Bone marrow (tissue), 2 donors: ENCODE measurements around the gene TRERF1.
A peak's percentile ranks its signal among the peaks of the same experiment; 100 is the strongest.

Source experiments
- DNase-seq, 2 donors: peaks; one replicate each; lab custom pipeline; 2025; lab: John Stamatoyannopoulos, UW

The TRERF1 gene

DNA sequence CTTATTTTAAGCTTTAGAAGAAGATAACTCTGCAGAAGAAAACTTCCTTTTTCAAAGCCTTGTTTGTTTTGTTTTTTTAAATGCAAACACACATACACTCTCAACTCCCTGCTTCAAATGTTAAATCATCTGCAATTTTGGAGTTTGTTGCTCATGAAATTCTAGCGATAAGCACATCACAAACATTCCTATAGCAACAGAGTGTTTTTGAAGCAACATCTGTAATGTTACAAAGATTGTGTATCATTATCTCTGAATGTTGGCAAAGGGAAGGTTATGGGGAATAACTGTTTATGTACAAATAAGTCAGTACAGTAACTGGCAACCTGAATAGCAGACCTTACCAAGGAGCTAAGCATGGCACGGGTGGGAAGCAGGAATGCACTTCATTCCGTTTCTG lies 149.3 kb downstream of the TRERF1 start:
- no peak for DNase-seq

- DNase-seq, result no peak
Observed at GRCh38 chr6:42301986-42302385, 149.7 kb downstream of the TRERF1 start.

DNA sequence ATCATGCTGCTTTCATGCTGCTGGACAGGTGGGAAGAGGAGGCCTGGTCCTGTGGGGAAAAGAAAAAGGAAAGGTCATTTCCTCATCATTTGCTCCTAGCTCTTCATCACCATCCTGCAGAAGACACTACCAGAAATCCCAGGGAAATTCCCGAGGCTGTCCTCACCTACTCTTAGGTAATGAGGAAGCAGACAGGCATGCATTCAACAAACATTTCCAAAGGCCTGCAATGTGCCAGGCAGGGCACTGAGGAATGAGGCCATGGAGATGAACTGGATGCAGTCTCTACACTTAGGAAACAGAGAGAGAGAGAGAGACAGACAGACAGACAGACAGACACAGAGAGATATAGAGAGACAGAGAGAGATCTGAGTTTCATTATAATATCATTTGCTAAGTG lies 151.0 kb downstream of the TRERF1 start:
- no peak for DNase-seq

DNA sequence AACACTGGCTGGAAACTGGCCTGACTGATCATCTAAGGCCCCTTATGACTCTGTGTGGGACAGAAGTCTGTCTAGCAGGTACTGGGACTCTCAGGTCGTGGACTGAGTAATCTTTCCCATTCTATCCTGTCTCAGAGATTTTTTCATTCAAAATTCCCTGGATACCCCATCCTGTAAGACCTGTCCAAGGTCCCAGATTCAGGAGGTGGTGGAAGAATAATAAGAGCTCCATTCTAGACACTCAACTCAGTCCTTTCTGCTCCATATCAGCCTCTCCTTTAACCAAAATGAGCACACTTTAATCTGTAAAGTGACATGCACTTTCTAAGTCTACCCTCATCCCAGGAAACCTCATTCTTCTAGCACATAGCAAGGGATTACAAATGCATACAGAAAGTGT lies 151.5 kb downstream of the TRERF1 start:
- DNase-seq, result no peak

GRCh38 chr6:42297661-42298060 lies 154.1 kb downstream of the TRERF1 start:
- no peak for DNase-seq

- no peak for DNase-seq
Observed at GRCh38 chr6:42296614-42297013, 155.1 kb downstream of the TRERF1 start.

- no peak for DNase-seq
Observed at GRCh38 chr6:42295677-42296076, 156.0 kb downstream of the TRERF1 start.

DNA sequence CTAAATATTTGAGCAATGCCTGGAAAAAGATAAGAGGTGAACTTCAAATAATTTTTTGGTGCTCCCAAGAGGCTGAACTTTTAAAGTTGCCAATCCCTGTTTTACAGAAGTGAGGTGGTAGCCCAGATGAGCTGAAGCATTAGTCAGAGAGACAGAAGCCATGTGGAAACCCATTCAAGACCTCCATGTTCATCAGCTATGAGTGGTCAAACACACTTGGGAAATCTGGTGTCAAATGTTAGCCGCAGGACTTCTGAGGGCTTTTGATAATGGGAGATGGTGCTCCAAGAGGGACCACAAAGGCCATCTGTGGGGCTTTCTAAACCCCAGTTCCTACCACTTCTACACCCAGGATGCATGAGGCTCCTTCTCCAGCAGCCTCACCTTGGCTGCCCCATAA lies 156.5 kb downstream of the TRERF1 start:
- DNase-seq, result no peak

DNA sequence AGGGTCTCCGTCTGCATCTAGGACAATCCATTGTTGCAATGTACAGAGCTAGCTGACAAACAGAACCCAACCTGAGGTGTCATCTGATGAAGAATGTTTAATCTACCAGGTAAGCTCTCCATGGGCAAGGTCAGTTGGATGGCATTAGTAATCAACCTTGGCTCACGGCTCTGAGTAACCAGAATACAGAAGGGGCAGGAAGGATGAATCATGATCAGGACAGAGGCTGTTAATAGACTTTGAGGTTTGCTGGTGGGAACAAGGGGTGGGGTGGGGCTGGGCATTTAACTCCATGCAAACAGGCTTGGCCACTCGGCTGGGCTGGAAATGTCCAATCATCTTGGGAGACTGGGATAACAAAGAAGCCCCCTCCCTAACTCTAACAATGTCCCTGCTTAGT lies 157.0 kb downstream of the TRERF1 start:
- DNase-seq, result peak in 1 of 2 donors; percentile 44

DNA sequence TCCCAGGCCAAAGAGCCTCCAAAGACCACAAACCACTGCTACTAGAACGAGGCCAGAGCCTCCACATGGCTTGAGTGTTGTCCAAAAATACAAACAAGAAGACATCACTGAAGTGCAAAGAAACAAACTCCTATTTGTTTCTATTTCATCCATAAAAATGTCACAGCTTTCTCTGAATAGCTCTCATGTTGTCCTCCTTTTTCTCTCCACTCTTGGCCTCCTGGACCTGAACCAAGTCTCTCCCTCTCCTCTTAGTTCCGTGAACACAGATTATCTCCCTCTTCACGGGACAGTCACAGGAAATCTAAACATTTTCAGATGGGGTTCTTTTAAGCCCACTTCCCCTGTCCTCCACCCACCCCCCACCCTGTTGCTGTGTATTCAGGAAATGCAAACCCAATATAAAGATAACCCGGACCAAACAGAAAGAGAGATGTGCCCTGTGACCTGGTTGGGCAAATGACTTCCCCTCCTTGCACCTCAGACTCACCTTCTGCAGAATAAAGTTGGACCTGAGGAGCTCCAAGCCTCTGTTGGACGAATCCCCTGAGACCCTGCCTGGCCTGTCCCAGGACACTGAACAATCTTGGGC lies 158.2 kb downstream of the TRERF1 start:
- DNase-seq, result no peak

GRCh38 chr6:42292004-42292740 lies 159.6 kb downstream of the TRERF1 start:
- no peak for DNase-seq

GRCh38 chr6:42287756-42288155 lies 164.0 kb downstream of the TRERF1 start:
- DNase-seq, result no peak

DNA sequence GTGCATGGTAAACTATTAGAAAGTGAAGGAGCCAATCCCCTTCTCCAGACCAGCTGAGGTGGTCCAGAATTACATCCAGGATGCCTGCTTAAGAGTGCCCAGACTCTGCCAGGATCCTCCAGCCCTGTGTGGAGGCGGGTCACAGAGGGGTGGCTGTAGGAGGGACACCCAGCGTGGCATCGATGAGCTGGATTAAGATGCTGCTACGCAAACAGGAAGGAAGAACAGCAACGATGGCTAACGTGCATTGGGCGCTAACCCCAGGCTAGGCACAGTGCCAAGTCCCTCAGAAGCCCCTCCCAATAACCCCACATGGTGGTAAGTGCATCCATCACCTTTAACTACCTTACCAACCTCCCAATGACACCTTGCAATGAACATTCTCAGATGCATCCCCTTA lies 170.2 kb downstream of the TRERF1 start:
- DNase-seq, result no peak

- DNase-seq, result no peak
Observed at GRCh38 chr6:42280966-42281533, 170.7 kb downstream of the TRERF1 start.

DNA sequence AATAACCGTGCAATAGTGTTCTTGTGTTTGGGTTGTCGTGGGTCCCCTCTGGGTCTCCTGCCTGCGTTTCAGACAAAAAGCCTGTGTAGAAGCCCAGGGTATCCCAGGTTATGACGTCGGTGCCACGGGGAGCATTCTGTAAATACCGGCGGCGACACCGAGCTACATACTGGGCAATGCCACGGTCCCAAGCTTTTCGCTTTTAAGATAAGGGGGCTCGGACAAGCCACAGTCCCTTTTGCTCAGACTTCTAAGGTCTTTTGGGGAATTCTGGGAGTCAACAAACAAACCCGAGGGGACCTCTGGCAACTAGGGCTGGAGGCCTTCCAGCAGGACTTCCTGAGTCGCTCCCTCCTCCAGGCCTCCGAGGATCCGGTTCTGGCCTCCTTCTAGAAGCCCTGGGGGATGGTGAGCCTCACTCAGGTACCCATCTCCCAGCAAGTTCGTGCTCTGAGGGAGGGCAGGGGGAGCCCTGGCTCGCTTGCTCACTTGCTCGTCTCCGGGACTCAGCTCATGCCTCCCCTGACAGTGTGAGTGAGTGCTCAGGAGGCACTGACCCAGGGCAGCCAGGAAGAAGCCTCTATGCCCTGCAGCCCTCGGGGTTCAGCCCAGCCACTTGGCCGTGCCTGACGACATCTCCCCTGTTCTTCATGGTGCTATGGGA lies 171.6 kb downstream of the TRERF1 start:
- DNase-seq, result no peak

GRCh38 chr6:42279144-42279781 lies 172.5 kb downstream of the TRERF1 start:
- DNase-seq, result no peak

GRCh38 chr6:42278131-42278853 lies 173.4 kb downstream of the TRERF1 start:
- no peak for DNase-seq

DNA sequence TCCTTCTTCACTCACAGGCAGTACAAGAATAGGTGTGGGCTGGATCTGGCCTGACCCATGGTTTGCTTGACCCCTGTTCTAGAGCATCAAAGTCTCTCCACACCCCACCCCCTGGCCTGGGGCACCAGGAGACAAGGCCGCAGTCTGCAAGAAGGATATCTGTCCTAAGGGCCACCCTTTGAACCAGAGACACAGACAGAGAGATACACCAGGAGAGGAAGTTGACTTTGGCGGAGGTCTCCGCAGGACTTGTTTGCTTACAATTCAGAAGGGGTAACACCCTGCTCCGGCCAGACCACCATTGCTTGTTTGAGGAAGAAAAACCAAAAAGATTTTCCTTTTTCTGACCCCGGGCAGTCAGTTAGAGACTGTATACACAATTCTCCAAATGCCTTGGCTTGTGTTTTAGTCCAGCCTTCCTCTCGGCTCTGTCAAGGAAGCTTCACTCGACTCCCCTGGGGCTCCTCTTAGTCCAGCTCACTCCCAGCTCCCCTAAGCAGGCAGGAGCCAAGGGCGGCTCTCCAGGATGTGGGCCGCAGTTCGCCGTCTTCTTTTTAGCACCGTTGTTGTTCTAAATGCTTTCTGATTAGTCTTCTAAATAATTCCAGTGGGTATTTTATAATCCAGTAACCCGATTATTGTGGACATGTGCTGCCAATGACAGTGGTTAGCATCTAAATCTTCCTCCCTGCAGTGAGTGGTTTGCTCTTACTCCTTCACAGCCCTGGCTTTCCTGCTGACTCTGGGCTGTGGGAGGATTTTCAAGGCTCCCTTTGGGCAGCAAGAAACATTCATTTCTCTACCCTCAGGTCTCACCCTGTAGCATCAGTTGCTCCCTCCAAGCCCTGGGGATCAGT lies 175.5 kb downstream of the TRERF1 start:
- no peak for DNase-seq

- DNase-seq, result no peak
Observed at GRCh38 chr6:42275376-42276033, 176.2 kb downstream of the TRERF1 start.

GRCh38 chr6:42274898-42275297 lies 176.8 kb downstream of the TRERF1 start:
- no peak for DNase-seq
